GM12878 (cell line): ENCODE data around the gene FAF1. TPM values are rescaled to one million over a fixed set of nuclear protein-coding genes. Genes with fewer than 3 reads are reported as not detected.

Experiments
- ATAC-seq: fragments of 200-7000 bp; cut with Tn5 transposase; 3 replicates; pipeline ENCODE4 v1.9.1; 2020; ENCODE audit warnings: mild to moderate bottlenecking, moderate library complexity
- BruUV-seq: library from RNA; stranded (reverse); fragments of 400-500 nt; replicated peaks from 2 replicates; lab custom pipeline; 2021; lab: Mats Ljungman, UMichigan
- CTCF ChIA-PET: fragments of 300-600 bp; sonication (Branson Sonifier 250); formaldehyde crosslinking; extraction: SDS; loops from one replicate; lab custom pipeline; 2021; ENCODE audit warnings: inconsistent platforms; lab: Yijun Ruan, JAX
- POLR2A ChIA-PET: fragments of 350-600 bp; formaldehyde crosslinking; extraction: SDS; loops from one replicate; lab custom pipeline; 2021; ENCODE audit warnings: inconsistent platforms; lab: Charles Lee
- RAD21 ChIA-PET: fragments of 300-600 bp; sonication (Branson Sonifier 250); formaldehyde crosslinking; loops from one replicate; lab custom pipeline; 2023; ENCODE audit warnings: antibody characterized with exemption; ENCODE audit not compliant: unreplicated experiment; lab: Charles Lee
- SMC1A ChIA-PET: fragments of 300-600 bp; sonication (Branson Sonifier 250); formaldehyde crosslinking; loops from one replicate; lab custom pipeline; 2023; ENCODE audit not compliant: unreplicated experiment, uncharacterized antibody; lab: Charles Lee
- DNase-seq: peaks from one replicate; pipeline ENCODE4 v3.0.0-alpha.2; 2011; ENCODE audit warnings: low read depth, low spot score
- FAIRE-seq: peaks from 3 replicates; lab custom pipeline; 2011; peaks lifted over from hg19 to GRCh38; lab: Jason Lieb, UNC
- H2AFZ ChIP-seq: 2 replicates; pipeline ENCODE4 v1.6.0; 2011; ENCODE audit warnings: low read depth, low read length, control low read depth; ENCODE audit not compliant: control insufficient read depth
- H3K27ac ChIP-seq: 2 replicates; pipeline ENCODE4 v1.5.1; 2011; ENCODE audit warnings: control low read depth; ENCODE audit not compliant: control insufficient read depth, insufficient read depth
- H3K27me3 ChIP-seq, 2 experiments: replicated peaks in 1 of 2; 2 replicates each; pipeline versions ENCODE4 v1.6.0 to v1.6.1; 2011; ENCODE audit warnings: low read length in 1 of 2; ENCODE audit not compliant: control insufficient read depth in 2 of 2, insufficient read depth in 2 of 2
- H3K36me3 ChIP-seq, 2 experiments: 2 replicates each; pipeline ENCODE4 v1.5.1; 2011; ENCODE audit warnings: low read length in 1 of 2; ENCODE audit not compliant: control insufficient read depth in 2 of 2, insufficient read depth in 2 of 2
- H3K4me1 ChIP-seq: 2 replicates; pipeline ENCODE4 v1.6.1; 2011; ENCODE audit warnings: mild to moderate bottlenecking, low read length, moderate library complexity, mixed read lengths; ENCODE audit not compliant: control insufficient read depth, insufficient read depth
- H3K4me2 ChIP-seq: 2 replicates; pipeline ENCODE4 v1.6.0; 2011; ENCODE audit warnings: control low read depth; ENCODE audit not compliant: control insufficient read depth, insufficient read depth
- H3K4me3 ChIP-seq: fragments of 200-600 bp; sonication (generic); 2 replicates; pipeline ENCODE4 v1.5.1; 2016
- H3K79me2 ChIP-seq: 2 replicates; pipeline ENCODE4 v1.6.0; 2011; ENCODE audit warnings: low read length; ENCODE audit not compliant: control insufficient read depth, insufficient read depth
- H3K9ac ChIP-seq: 2 replicates; pipeline ENCODE4 v1.8.0; 2011; ENCODE audit warnings: low read length, control low read depth, mixed read lengths; ENCODE audit not compliant: control insufficient read depth, insufficient read depth
- H3K9me3 ChIP-seq: replicated peaks from 3 replicates; pipeline ENCODE4 v1.5.1; 2011; ENCODE audit warnings: mild to moderate bottlenecking, low read length; ENCODE audit not compliant: control insufficient read depth, insufficient read depth
- H4K20me1 ChIP-seq: 2 replicates; pipeline ENCODE4 v1.6.0; 2011; ENCODE audit not compliant: control insufficient read depth, insufficient read depth
- MTA2 ChIP-seq: fragments of 450-650 bp; IDR thresholded peaks from 2 replicates; pipeline ENCODE4 v1.6.1; 2016; ENCODE audit warnings: low read depth, mild to moderate bottlenecking, moderate library complexity
- PKNOX1 ChIP-seq: fragments of 450-650 bp; IDR thresholded peaks from 2 replicates; pipeline ENCODE4 v1.6.1; 2016; ENCODE audit warnings: mild to moderate bottlenecking
- SPI1 ChIP-seq: IDR thresholded peaks from 2 replicates; pipeline ENCODE4 v1.6.1; 2011; ENCODE audit warnings: low read depth, mild to moderate bottlenecking, low read length, moderate library complexity, borderline replicate concordance; ENCODE audit not compliant: insufficient read depth
- TCF12 ChIP-seq: IDR thresholded peaks from 2 replicates; pipeline ENCODE4 v1.6.1; 2011; ENCODE audit warnings: low read depth, mild to moderate bottlenecking, low read length
- YY1 ChIP-seq: IDR thresholded peaks from 2 replicates; pipeline ENCODE4 v1.6.1; 2011; ENCODE audit warnings: low read depth, mild to moderate bottlenecking, low read length
- WGBS: methylation state at CpG from one replicate; pipeline ENCODE4 v1.1.6; 2016; ENCODE audit warnings: low lambda C conversion rate; ENCODE audit not compliant: insufficient replicate concordance, insufficient coverage; ENCODE audit errors: missing lambda C conversion rate; 5-methylcytosine and 5-hydroxymethylcytosine counted together
- in situ Hi-C: fragments of 300-500 bp; cut with MboI; formaldehyde crosslinking; loops from 9 replicates; pipeline ENCODE4 v1.14.3; 2018; ENCODE audit warnings: mixed read lengths
- intact Hi-C: fragments of 100-400 bp; cut with micrococcal nuclease; formaldehyde crosslinking; loops from one replicate; pipeline ENCODE4 v1.14.2; 2022; ENCODE audit not compliant: unreplicated experiment
- polyA plus RNA-seq, 11 experiments: library from polyadenylated mRNA; depleted of rRNA in 4 of 11; unstranded in 6 of 11; stranded (reverse) in 5 of 11; fragments of >200 nt; fragmentation: Nextera tagmentation in 4 of 11; fragmentation: Illumina TruSeq in 1 of 11; extraction: Ambion mirVana in 4 of 11; extraction: Trizol in 1 of 11; gene quantifications; 1 replicate in 1 of 11; 2 replicates in 10 of 11; pipeline versions ENCODE4 v1.2.1 to v1.2.3, GENCODE V29; 2011 to 2016; ENCODE audit warnings: inconsistent platforms in 2 of 11, missing spikeins in 2 of 11, low read depth in 1 of 11
- total RNA-seq, 4 experiments: library from RNA; depleted of rRNA in 3 of 4; stranded (reverse); fragments of >200 nt in 3 of 4; fragmentation: Illumina TruSeq in 1 of 4; extraction: Trizol in 1 of 4; gene quantifications; 2 replicates each; pipeline versions ENCODE4 v1.2.1 to v1.2.3, GENCODE V29; 2013 to 2021

FAF1 gene
- total and polyA plus RNA-seq, 10 of the 15 experiments (the other 5 are each of a cell fraction or from before 2014, with no cell fraction given): 8.6 to 54.5 (median 23.7) TPM

- no peak for TF ChIP-seq YY1
- Histone ChIP-seq H3K27me3 (no peaks in the 10 kb centered on the region), H3K27ac (no peak overlapping the region), H2AFZ (no peak overlapping the region), H3K9me3 (no peaks in the 10 kb centered on the region), H4K20me1 (no peaks in the 10 kb centered on the region), H3K4me2 (no peak overlapping the region), H3K4me3 (no peak overlapping the region), H3K9ac (no peak overlapping the region), H3K36me3 (no peaks in the 10 kb centered on the region; a peak in 1 of 4 replicates), H3K4me1 (no peaks in the 10 kb centered on the region), H3K79me2 (no peaks in the 10 kb centered on the region)
- SMC1A ChIA-PET: no interaction called here
- RAD21 ChIA-PET: no interaction called here
- DNase-seq: no peak
- CTCF ChIA-PET: interaction anchor here (1.9 to 12.0 kb wide), 2 partner anchors 11 to 231 kb away, joined by 4 to 151 read pairs; no protein-coding TSS in a partner anchor
- no peak for ATAC-seq
- POLR2A ChIA-PET: no interaction called here
- in situ Hi-C loops (no loop called here), intact Hi-C loops (no loop called here)
- FAIRE-seq: no peak
- no TSS peak for BruUV-seq
These were observed 360.5 kb downstream of the FAF1 start for GRCh38 chr1:50599546-50599945.

- ChIA-PET SMC1A (interaction anchor here (1.3 to 1.4 kb wide), 2 partner anchors 9 to 25 kb away, joined by 3 to 4 read pairs; no protein-coding TSS in a partner anchor), CTCF (no interaction called here), RAD21 (no interaction called here), POLR2A (no interaction called here)
- H3K4me2 ChIP-seq: no peak overlapping the region
- no peaks in the 10 kb centered on the region for H3K79me2 ChIP-seq
- no peak overlapping the region for H3K27ac ChIP-seq
- TF ChIP-seq PKNOX1 (no peak), TCF12 (no peak), SPI1 (peak; percentile 46), MTA2 (no peak)
- no peak overlapping the region for H2AFZ ChIP-seq
- 98% methylated on average over 8 of the region's 8 CpGs for WGBS
- no peak for DNase-seq
- H4K20me1 ChIP-seq: no peaks in the 10 kb centered on the region
- no peak for FAIRE-seq
- no peak overlapping the region for H3K9ac ChIP-seq
- ATAC-seq: no peak
- H3K36me3 ChIP-seq: no peaks in the 10 kb centered on the region; a peak in 1 of 4 replicates
- no peaks in the 10 kb centered on the region for H3K27me3 ChIP-seq
- in situ Hi-C loops: no loop called here
- BruUV-seq: no TSS peak
- intact Hi-C loops: no loop called here
- H3K9me3 ChIP-seq: no peaks in the 10 kb centered on the region
- H3K4me1 ChIP-seq: no peaks in the 10 kb centered on the region
- H3K4me3 ChIP-seq: no peak overlapping the region
These were observed 364.2 kb downstream of the FAF1 start for GRCh38 chr1:50595874-50596273.
